ELR (cell line): ENCODE results near the gene PPM1L.

Experiments
- DNase-seq: peaks from one replicate; pipeline ENCODE4 v3.0.0-alpha.2; 2015; ENCODE audit warnings: low read depth

The PPM1L gene

GRCh38 chr3:160809453-160809852, 53.4 kb downstream of the PPM1L start:
- DNase-seq: no peak

- no peak for DNase-seq
Measured at GRCh38 chr3:160810362-160811236, 54.6 kb downstream of the PPM1L start.

- DNase-seq: no peak
Measured at GRCh38 chr3:160811237-160811548, 55.2 kb downstream of the PPM1L start.

DNA sequence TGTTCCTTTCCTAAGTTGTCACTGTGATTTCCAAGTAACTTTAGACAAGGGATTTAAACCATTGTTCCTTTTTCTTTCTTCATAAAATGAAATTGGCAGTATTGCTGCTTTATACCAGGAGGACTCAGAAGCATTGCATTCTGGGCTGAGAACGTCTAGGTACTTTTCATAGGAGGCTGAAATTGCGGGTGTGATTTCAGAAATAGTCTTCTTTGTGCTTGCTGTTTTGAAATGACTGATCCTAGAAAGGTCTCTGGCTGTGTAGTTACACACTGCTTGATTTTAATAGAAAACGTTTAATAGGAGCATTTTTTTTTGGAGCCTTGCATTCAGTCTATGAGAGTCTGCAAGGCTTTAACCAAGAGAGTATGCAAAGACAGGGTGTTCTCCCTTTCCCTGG, 56.3 kb downstream of the PPM1L start:
- no peak for DNase-seq

- DNase-seq: no peak
Measured at GRCh38 chr3:160815280-160815679, 59.2 kb downstream of the PPM1L start.

DNA sequence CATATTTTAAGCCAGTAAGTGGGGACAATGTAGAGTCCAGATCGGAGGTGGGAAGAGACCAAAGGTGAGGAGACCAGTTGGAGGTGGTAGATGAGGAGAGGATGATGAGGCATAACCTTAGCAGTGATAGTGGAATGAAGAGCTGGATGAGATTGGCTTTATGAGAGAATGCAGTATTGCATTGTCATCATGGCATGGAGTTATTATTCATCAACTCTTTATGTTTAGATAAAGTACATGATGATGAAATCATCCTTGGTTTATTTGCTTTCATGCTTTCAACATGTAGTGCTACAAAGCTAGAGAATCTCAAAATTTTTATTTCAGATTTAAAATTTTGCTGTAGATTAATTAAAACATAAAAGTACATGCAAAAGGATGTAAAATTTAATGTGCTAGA, 64.0 kb downstream of the PPM1L start:
- no peak for DNase-seq

DNA sequence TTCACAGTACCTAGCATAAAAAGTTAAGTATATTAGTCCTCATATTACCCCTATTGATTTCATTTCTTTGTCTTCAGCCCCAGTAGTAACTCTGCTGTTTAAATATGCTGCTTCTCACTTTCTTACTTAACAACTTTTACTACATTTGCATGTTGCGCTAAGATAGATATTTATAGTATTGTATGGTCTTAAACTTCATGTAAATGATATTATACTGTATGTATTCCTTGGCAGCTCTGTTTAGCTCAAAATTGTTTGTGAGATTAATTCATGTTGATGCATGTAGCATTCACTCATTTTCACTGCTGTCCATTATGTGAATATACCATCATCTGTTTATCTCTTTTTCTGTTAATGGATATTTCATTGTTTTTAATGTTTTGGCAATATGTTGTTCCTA, 64.4 kb downstream of the PPM1L start:
- no peak for DNase-seq

DNA sequence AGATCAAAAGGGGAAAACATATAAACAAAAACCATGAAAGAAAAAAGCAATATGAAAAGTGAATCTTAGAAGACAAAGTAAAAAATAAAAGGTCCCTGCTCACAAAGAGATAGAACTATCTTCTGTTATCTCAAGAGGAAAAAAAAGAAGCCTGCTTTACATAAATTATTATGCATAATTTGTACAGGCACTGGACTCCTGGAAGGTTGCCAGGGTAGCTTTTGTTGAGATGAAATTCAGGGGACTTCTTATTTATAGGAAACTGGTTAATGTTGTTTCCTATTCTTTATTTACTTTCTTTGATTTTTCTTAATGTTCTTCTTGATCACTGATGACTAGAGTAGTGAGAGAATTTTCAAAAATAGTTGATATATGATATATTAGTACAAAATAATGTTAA, 66.9 kb downstream of the PPM1L start:
- DNase-seq: no peak

DNA sequence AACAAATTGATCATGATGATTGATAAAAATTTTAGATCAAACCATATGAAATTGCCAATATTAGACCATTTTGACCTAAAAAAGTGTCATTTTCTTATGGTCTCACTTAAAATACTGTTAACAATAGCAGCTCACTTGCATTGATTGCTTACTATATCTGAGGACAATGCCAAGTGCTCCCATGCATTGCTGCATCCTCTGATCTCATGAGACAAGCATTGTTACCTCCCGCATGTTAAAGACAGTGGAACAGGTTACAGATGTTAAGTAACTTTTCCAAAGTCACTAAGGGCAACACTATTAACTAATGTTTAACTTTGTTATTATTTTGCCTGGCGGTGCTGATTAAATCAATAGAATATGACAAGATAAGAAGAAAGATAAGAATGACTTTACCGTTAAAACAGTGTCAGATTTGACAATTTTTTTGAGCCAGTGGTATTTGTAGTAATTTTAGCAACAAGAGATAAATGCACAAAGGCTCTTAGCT, 69.3 kb downstream of the PPM1L start:
- no peak for DNase-seq

- no peak for DNase-seq
Measured at GRCh38 chr3:160826408-160826807, 70.4 kb downstream of the PPM1L start.

- DNase-seq: no peak
Measured at GRCh38 chr3:160826991-160827390, 71.0 kb downstream of the PPM1L start.

- no peak for DNase-seq
Measured at GRCh38 chr3:160827516-160827915, 71.5 kb downstream of the PPM1L start.

DNA sequence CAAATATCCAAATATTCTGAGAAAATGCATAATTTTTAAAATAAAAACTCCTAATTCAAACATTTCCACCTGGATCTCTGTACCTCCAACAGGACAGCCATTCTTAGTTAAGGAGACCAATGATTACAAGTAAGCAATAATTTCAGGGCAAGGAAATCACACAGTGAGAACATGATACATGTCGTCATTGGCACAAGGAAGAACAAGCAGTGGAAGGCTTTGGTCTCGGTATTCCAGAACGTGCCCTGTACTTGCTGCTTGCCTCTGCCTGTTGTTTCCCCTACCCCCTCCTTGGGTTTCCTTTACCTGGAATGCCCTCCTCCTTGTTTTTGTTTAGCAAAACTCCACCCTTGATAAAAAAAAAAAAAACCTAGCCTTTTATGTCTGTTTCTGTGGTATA, 72.8 kb downstream of the PPM1L start:
- no peak for DNase-seq

GRCh38 chr3:160829486-160830009, 73.5 kb downstream of the PPM1L start:
- DNase-seq: no peak

- no peak for DNase-seq
Measured at GRCh38 chr3:160830796-160831195, 74.8 kb downstream of the PPM1L start.

DNA sequence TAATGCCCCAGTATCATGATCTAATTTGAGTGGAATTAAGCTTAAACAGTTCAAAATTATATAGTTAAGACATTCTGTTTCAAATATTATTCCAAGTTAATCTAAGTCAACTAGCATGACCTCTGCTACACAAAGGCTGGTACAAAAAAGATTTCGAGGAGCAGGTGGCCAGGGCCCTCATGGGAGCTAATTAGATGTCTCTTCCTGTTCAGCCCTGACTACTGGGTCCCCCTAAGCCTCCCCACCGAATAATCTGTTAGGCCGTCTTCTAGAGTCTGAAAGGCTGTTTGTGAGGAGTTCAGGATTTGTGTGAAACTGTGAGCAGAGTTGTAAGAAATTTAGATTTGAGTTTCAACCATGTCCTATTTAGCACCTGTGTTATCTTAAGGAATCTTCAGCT, 75.4 kb downstream of the PPM1L start:
- no peak for DNase-seq

- no peak for DNase-seq
Measured at GRCh38 chr3:160837394-160837980, 81.5 kb downstream of the PPM1L start.

DNA sequence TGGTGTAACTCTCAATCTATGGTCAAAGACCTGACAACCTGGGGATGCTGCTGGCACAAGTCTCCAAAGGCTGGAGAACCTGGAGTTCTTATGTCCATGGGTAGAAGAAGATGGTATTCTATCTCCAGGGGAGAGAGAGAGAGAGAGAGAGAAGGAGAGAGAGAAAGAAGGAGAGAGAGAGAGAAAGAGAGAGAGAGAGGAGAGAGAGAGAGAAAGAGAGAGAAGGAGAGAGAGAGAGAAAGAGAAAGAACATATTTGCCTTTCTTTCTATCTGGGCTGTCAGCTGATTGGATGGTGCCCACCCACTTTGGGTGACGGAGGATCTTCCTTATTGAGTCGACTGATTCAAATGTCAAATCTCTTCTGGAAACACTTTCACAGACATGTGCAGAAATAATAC, 84.6 kb downstream of the PPM1L start:
- DNase-seq: no peak

DNA sequence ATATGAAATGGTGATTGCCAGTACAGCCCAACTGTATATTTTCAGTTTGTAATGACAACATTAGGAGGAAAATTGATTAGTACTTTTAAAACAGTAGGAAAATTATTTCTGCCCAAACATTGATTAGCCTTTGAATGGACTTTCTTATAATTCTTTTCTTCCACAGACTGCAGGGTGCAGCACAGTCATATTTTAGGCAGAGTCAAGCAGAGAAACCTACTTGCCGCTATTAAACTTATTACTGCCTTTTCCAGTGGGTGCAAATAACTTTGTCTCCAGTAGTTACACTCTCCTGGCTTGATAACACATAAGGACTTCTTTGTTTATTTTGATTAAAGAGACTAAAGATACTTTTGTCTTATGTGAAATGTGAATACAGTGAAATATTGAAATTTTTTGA, 85.4 kb downstream of the PPM1L start:
- DNase-seq: no peak

- no peak for DNase-seq
Measured at GRCh38 chr3:160842021-160843005, 86.3 kb downstream of the PPM1L start.

DNA sequence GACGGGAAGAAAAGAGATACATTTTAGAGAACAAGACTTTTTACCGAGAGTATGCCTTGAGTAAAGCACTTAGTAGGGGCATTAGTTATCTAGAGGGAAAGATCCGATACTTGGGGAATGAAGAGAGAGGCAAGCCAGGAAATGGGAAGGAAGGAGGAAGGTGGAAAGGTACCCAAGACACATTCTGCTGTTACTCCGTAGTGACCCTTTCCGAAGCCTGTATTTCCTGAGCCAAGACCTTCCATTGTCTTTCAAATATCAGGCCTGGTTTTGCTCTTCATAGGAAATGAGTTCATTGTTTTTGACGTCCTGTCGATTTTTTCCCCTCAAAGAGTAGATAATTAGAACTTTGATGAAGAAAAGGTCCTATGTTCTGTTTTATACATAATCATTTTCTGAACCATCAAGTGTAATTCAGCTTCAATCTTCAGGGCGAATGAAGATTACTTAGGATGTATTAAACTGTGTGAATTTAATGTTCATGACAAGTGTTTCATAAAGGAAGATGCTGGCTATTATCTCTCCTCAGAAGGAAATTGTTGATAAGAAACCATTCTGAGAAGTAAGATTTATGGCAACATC, 95.7 kb downstream of the PPM1L start:
- DNase-seq: no peak

GRCh38 chr3:160852856-160853255, 96.8 kb downstream of the PPM1L start:
- DNase-seq: no peak
